GM19328 (cell line): ENCODE data around the gene SHISA4.
"Not testable (repeated sequence)": the region's sequence is repeated elsewhere in the genome, so short reads cannot be mapped to it uniquely, and the experiment has no call there.

Experiments
- ATAC-seq: cut with Tn5 transposase; IDR thresholded peaks from one replicate; pipeline ENCODE4 v1.9.1; 2021; ENCODE audit warnings: mild to moderate bottlenecking, moderate library complexity; ENCODE audit not compliant: unreplicated experiment

The SHISA4 gene

DNA sequence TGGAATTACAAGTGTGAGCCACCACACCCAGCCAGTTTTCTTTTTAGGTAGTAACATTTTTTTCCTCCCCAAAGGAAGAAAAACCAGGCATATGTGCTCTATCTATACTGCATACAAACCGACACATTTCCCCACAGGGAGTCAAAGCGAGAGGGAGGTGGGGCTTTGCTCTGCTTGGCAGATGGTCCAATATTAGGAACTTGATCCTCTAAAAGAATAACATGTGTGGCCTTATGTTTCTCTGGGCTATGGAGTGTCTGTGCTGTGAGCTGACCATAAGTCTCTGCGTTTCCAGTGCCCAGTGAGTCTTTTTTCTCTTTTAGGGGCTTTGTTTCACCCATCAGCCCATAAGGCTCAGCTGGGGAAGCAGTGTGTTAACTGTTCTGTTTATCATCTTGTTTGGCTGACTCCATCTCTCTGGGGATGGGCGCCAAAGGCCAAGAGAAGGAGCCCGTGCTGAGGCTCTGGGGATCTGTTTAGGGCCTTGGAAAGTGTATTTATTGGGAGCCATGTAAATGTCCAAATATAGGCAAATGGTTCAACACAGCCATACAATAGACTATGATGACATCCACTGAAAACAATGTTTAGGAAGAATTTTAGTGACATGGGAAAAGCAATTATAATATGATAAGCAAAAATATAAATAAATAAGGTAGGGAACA is 37.4 kb downstream of the SHISA4 start:
- no peak for ATAC-seq

DNA sequence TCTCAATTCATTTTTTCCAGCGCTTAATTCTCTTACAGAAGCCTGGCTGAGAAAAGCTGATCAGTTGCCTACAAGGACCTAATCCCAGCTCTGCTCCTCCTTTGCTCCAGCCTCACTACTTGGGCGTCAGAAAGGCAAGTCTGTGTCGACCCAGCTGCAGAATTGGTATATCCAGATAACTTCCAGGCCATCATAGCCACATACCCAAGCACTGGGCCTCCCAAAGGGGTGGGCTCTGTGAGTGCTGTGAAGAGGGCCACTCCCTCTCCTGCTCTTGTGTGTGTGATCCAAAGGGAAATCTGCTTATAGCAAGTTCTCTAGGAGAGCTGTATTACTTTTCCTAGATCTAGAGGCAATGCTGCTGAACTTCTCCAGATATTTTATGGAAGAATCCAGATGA is 39.6 kb downstream of the SHISA4 start:
- no peak for ATAC-seq

GRCh38 chr1:201930137-201930536 is 41.4 kb downstream of the SHISA4 start:
- no peak for ATAC-seq

GRCh38 chr1:201930803-201931202 is 42.1 kb downstream of the SHISA4 start:
- ATAC-seq: no peak

DNA sequence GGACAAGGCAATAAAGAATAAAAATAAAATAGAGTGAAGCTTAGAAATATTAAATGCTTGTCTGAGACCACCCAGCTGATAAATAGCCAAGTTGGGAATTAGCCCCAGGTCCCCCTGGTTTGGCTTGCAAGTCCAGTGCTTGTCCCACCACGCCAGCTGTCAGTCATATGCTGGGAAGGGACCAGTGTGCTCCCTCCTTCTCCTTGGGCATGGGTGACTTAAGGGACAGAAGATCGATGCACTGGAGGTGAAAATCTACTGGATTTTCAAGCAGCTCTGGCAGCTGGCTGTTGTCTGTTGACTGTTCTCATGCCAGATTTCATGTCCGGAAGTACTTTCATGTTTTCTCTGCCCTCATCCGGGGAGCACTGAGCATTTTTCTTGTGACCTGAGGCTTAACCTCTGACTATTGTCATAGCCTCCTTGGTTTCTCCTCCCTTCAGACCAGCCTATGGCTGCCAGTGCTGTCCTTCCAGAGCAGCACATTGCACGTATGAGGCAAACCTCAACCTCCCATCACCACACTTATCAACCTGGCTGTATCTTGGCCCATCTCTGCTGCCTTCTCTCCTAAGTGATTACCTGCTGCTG is 45.2 kb downstream of the SHISA4 start:
- no peak for ATAC-seq

GRCh38 chr1:201937624-201938213 is 49.0 kb downstream of the SHISA4 start:
- no peak for ATAC-seq

GRCh38 chr1:201938440-201939035 is 49.8 kb downstream of the SHISA4 start:
- no peak for ATAC-seq

DNA sequence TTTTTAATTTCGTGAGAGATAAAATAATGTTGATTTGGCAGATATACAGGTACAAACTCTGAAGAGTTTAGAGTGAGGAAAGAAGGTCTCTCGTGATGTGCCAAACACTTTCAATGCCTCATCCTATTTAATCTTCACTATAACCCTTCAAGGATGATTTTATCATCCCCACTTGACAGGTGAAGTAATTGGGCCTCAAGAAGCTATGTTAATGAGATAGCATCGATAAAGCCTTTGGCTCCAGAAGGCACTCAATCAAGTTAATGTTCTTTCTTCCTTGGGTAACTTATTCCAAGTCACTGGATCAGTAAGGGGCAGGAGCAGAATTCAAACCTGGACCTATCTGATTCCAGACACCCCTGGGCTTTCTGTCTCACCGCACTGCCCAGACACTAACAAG is 50.5 kb downstream of the SHISA4 start:
- ATAC-seq: no peak

GRCh38 chr1:201939574-201939973 is 50.9 kb downstream of the SHISA4 start:
- ATAC-seq: no peak

DNA sequence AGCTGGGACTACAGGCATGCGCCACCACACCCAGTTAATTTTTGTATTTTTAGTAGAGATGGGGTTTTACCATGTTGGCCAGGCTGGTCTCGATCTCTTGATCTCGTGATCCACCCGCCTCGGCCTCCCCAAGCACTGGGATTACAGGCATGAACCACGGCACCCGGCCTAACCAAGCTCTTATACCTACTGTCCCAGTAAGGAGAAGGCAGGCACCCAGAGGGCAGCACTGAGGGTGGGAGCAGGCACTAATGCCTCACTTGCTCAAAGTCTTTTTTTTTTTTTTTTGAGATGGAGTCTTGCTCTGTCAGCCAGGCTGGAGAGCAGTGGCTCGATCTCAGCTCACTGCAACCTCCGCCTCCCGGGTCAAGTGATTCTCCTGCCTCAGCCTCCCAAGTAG is 51.6 kb downstream of the SHISA4 start:
- ATAC-seq: not testable (repeated sequence)

- ATAC-seq: no peak
These were observed 52.9 kb downstream of the SHISA4 start for GRCh38 chr1:201941420-201942128.

DNA sequence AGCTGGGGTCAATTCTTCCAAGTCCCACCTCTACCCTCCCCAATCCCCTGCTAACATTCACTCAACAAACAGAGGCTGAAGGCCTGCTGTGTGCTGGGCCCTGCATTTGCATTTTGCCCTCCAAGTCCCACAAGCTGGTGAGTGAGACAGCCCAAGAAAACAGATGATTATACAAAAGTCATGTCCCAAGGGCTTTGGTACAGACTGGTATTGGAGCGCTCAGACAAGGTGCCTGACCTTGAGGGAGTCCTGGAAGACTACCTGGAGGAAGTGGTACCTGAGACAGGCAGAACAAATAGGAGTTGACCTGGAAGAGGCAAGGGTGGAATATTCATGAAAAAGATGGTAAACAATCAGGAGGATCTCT is 53.4 kb downstream of the SHISA4 start:
- ATAC-seq: no peak
